NCI-H2081 treated with DMSO at 0.1 percent for 48 hours (cell line): ENCODE results near the gene NEURL4.

Source experiments
- DNase-seq: peaks from one replicate; lab custom pipeline; 2025; lab: John Stamatoyannopoulos, UW

NEURL4 gene

GRCh38 chr17:7279448-7279847, 49.7 kb downstream of the NEURL4 start:
- no peak for DNase-seq

GRCh38 chr17:7266784-7267183, 62.4 kb downstream of the NEURL4 start:
- DNase-seq, result no peak
